BE2C (cell line): Measurements from ENCODE around the gene PTPA.

Source experiments
- DNase-seq: peaks from one replicate; pipeline ENCODE4 v3.0.0-alpha.2; 2020
- H3K27me3 ChIP-seq: fragments of 250-450 bp; sonication (Bioruptor Pico); 2 replicates; pipeline ENCODE4 v1.5.1; 2020; ENCODE audit warnings: mild to moderate bottlenecking
- H3K36me3 ChIP-seq: fragments of 250-450 bp; sonication (Bioruptor Pico); 2 replicates; pipeline ENCODE4 v1.5.1; 2020; ENCODE audit warnings: mild to moderate bottlenecking
- H3K4me1 ChIP-seq: fragments of 250-450 bp; sonication (Bioruptor Pico); 2 replicates; pipeline ENCODE4 v1.5.1; 2020
- H3K4me3 ChIP-seq: 2 replicates; pipeline ENCODE4 v1.5.1; 2011; ENCODE audit warnings: low read depth, low read length
- H3K9me3 ChIP-seq: fragments of 250-450 bp; sonication (Bioruptor Pico); 2 replicates; pipeline ENCODE4 v1.5.1; 2020
- TF ChIP-seq, protein P1 (sequence below): IDR thresholded peaks from 2 replicates; pipeline ENCODE4 v1.5.1; 2012; ENCODE audit warnings: mild to moderate bottlenecking, low read depth, low read length

Gene PTPA

DNA sequence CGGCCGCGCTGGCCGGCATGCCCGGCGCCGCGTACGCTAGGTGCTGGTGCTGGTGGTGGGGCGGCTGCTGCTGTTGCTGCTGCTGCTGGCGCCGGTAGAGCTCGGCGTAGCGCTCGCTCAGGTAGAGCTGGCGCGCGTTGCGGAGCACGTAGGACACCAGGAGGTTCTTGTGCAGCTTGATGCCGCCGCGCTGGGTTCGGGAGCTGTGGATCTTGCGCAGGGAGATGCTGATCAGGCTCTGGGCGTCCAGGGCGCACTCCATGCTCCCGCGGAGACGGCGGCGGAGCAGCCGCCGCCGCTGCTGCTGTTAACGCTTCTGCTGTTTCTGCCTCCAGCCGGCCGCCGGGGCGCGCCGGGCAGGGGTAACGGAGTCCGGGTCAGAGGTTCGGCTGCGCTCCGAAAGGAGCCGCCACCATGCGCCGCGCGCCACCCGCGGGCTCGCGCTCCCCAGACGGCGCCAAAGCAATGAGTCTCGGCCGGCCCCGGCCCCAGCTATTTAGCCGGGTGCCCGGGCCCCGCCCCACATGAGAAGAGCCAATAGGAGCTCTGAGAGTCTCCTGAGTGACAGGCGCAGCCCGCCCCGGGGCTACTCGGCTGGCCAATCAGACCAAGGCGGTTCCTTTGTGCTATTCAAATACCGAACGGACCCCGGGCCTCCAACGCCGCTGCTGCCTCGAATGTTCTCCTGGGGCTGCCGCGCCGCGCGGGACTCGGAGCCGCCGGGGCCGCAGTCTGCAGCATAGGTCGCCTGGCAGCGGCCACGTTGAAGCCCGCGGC is 66.8 kb downstream of the PTPA start, which contains the start of gene IER5L:
Gene IER5L, minus strand, starts transcription at position 471 of the 777 bp plus-strand sequence. Its CDS starts 209 bp downstream, at position 262.
- TF ChIP-seq, protein P1, sequence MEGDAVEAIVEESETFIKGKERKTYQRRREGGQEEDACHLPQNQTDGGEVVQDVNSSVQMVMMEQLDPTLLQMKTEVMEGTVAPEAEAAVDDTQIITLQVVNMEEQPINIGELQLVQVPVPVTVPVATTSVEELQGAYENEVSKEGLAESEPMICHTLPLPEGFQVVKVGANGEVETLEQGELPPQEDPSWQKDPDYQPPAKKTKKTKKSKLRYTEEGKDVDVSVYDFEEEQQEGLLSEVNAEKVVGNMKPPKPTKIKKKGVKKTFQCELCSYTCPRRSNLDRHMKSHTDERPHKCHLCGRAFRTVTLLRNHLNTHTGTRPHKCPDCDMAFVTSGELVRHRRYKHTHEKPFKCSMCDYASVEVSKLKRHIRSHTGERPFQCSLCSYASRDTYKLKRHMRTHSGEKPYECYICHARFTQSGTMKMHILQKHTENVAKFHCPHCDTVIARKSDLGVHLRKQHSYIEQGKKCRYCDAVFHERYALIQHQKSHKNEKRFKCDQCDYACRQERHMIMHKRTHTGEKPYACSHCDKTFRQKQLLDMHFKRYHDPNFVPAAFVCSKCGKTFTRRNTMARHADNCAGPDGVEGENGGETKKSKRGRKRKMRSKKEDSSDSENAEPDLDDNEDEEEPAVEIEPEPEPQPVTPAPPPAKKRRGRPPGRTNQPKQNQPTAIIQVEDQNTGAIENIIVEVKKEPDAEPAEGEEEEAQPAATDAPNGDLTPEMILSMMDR = no peak
- Histone ChIP-seq H3K27me3 (no peaks in the 10 kb centered on the region), H3K4me3 (peak within 1 kb of the TSS; percentile 91), H3K9me3 (no peaks in the 10 kb centered on the region), H3K36me3 (no peaks in the 10 kb centered on the region), H3K4me1 (peaks cover 3% of the 10 kb centered on the region)
- peak; percentile 97 for DNase-seq

DNA sequence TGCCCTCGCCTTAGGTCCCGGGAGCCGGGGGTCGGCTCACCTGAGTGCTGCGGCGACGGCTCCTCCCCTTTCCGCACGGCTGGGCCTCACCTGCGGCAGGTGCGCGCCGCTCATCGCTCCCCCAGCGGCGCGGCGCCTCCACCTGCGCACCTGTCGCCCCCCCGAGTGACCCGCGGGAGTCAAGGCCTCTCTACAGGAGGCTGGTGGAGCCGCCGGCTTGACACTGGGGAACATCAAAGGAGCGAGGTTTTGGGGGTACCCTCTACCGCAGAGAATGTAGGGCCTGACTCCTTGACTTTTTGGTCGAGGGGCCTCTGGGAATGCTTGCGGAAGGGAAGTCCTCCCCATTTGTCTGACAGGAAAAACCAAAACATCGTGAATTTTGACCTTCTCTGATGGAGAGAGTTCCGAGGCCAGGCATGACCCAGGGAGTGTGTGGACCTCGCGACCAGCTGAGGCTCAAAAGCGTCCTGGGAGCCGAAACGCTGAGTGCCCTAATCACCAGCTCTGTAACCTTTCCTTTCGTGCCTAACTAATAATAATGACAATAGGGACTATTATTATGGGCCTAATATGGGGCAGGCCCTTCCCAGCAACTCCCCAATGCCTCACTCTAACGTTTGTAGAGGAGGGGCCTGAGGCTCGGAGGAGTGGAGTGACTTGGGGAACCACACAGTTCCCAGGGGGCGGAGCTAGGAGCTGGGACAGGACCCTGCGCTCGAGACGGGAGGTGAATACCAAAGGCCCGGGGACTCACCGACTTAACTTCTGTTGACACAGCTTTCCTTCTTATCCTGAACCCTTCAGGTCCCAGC is 67.6 kb downstream of the PTPA start:
- TF ChIP-seq, protein P1 = no peak
- Histone ChIP-seq H3K36me3 (no peaks in the 10 kb centered on the region), H3K4me3 (peak overlapping the region; percentile 39), H3K4me1 (peaks cover 3% of the 10 kb centered on the region), H3K27me3 (no peaks in the 10 kb centered on the region), H3K9me3 (no peaks in the 10 kb centered on the region)
- no peak for DNase-seq

DNA sequence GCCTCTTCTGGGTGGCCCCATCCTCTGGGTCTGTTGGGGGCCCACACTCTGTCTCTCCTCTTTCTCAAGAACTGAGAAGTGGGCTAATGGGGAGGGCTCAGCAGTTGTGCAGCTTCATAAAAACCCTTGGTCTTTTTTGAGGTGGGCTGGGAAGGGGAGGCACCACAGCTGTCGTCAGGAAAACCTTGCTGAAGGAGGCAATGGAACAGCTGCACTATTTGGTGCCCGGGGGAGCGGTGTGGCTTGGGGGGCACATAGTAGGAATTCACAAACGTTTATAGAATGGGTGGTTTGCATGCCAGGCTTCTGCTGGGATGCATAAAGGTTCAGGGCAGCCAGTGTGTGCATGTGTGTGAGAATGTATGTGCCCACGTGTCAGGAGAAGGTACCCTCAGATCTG is 70.0 kb downstream of the PTPA start:
- DNase-seq = no peak
- Histone ChIP-seq H3K36me3 (no peaks in the 10 kb centered on the region), H3K4me3 (no peak overlapping the region), H3K4me1 (peaks cover 3% of the 10 kb centered on the region), H3K9me3 (no peaks in the 10 kb centered on the region), H3K27me3 (no peaks in the 10 kb centered on the region)
- TF ChIP-seq, protein P1 = no peak

DNA sequence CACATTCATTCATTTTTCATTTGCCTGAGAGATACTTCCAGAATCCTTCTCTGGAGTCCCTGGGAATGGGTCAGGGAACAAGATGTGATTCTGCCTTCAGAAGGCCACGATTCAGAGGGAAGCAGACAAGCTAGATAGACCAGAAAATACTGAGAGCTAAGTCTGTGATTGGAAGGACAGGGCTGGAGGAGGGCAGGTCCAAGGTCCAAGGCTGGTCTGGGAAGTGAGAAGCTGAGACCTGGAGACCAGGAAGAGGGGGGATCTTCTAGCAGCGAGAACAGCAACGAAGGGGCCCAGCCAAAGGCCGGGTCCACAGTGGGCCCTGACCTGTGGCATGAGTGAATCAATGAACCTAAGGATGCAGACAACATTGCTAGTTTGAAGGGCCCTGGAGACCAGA is 70.9 kb downstream of the PTPA start:
- H3K4me1 ChIP-seq = peaks cover 3% of the 10 kb centered on the region
- no peaks in the 10 kb centered on the region for H3K9me3 ChIP-seq
- DNase-seq = no peak
- no peaks in the 10 kb centered on the region for H3K27me3 ChIP-seq
- H3K4me3 ChIP-seq = no peak overlapping the region
- TF ChIP-seq, protein P1 = no peak
- H3K36me3 ChIP-seq = no peaks in the 10 kb centered on the region

DNA sequence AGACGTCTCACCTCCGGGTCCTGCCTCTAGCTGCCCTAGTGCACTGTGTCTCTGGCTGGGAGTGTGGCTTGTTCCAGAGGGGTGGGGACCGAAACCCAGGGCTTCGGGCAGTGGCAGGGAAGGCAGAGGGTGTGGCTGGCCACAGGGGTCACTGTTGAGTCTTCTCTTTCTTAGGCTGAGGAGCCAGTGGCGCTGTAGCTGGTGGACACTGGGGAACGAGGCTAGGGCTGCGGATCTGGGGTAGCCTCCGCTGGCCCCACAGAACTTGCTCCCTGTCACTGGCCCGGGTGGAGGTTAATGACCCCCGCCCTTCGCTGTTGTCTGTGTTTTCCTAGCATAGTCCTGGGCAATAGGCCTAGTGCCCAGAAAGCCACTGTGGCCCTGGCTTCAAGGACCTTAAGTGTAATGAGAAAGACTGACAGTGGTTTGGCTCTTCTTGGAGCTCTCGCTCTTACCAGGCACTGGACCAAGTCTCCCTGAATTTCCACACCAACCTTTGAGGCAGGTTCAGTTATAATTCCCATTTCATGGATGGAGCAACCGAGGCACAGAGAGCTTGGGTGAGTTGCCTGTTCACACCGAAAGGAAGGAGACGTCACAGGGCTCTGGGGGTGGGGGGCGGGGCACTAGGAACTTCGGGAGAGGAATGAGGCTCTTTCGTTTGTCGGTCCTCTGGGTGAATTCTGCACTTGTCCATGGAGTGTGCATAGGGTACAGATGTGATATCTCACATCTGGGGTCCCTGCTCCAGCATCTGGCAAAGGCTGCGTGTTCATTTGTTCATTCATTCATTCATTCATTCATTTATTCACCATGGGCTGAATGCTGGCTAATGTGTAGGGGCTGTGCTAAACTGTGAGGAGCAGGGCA is 71.6 kb downstream of the PTPA start:
- no peak overlapping the region for H3K4me3 ChIP-seq
- peaks cover 3% of the 10 kb centered on the region for H3K4me1 ChIP-seq
- TF ChIP-seq, protein P1 = peak; percentile 56
- H3K9me3 ChIP-seq = no peaks in the 10 kb centered on the region
- no peaks in the 10 kb centered on the region for H3K27me3 ChIP-seq
- no peaks in the 10 kb centered on the region for H3K36me3 ChIP-seq
- peak; percentile 61 for DNase-seq
